Activated effector memory CD4-positive, alpha-beta T cell treated with anti-CD3 and anti-CD28 coated beads, Interleukin-2, amount 50 U/mL, for 16 hours (primary cell): Measurements from ENCODE around the gene DNMT3L.
A peak's percentile ranks its signal among the peaks of the same experiment; 100 is the strongest.
"Not testable (repeated sequence)": the region's sequence is repeated elsewhere in the genome, so short reads cannot be mapped to it uniquely, and the experiment has no call there.

Experiments
- DNase-seq: peaks from one replicate; pipeline ENCODE4 v3.0.0-alpha.2; 2020

Gene DNMT3L

GRCh38 chr21:44275041-44275440 lies 13.3 kb upstream of the DNMT3L start:
- no peak for DNase-seq

DNA sequence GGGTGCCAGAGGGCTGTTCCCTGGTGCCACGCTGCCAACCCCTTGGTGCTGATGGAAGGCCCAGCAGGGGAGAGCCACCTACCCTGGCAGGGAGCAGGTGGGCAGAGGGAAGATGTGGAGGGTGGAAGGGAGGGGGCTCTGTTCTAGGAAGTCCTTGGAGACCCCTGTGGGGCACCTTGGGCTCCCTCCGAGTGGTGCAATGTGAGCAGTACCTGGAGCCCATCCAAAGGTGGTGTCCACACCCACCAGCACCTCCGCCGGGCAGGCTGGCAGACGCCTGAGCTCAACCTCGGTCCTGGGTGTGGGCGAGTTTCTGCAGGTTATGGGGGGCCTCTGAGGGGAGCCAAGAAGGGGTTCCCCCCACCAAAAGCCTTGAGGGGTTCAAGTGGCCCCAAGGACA lies 11.3 kb upstream of the DNMT3L start:
- DNase-seq: no peak

DNA sequence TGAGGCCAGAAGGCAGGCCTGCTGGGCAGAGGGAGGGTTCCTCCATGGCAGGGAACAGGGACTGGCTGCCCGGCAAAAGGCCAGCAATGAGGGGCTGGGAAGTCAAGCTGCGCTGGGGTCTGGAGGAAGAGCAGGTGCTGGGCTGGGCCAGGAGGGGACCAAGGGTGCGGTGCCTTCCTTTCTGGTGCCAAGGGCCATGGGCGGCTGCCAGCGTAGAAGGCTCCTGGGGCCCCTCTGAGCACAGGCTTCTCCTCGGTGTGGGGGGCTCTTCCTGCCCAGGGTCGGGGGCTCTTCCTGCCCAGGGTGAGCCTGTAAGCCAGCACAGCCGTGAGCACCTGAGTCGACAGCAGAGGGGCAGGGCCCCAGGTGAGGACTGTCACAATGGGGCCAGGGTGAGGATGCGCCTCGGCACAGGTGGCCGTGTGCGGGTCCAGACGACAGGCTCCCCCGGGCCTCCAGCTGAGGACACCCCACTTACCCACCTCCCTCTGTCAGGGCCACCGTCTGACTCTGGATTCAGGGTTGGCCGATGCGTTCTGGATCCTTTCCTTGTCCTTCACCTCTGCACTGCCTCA lies 10.7 kb upstream of the DNMT3L start:
- no peak for DNase-seq

- DNase-seq: no peak
These were observed 10.0 kb upstream of the DNMT3L start for GRCh38 chr21:44271558-44272283.

- no peak for DNase-seq
These were observed 7.4 kb upstream of the DNMT3L start for GRCh38 chr21:44269090-44269489.

DNA sequence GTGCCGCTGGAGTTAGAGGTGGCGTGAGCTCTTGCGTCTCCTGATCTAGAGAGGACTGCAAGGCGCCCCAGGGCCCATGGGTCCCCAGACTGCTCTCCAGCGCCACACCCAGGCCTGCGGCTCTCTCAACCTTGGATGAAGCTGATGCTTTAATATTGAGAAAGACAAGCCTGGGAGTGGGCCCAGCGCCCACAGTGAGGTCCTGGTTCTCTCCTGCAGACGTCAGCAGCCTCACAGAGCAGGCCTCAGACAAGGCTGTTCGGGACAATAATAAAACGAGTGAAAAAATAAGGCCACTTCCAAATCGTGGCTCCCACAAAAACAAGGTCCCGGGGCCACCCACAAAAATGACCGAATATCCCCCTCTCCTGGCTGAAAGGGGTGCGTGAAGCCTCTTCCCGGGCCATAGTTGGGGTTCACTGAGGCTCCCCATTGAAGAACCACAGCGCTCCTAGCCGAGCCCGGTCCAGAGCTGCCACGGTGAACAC lies 6.0 kb upstream of the DNMT3L start:
- no peak for DNase-seq

DNA sequence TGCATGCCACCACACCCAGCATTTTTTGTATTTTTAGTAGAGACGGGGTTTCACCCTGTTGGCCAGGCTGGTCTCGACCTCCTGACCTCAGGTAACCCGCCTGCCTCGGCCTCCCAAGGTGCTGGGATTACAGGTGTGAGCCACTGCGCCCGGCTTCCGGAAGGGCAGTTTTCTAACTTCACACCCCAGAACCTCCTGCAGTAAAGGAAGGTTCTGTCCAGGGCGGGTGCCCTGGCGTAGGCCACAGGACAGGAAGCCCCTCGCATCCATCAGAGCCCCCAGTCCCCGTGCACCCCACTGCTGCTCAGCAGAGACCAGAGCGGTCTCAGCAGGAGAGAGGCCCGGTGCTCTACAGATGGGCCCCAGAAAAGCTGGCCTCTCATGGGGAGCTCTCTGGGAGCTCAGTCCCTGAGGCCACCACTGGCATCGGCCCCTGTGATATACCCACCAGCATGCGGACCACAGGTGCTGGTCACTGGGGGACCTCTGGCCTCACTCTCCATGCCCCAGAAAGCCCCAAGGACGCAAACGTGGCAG lies 4.1 kb upstream of the DNMT3L start:
- no peak for DNase-seq

DNA sequence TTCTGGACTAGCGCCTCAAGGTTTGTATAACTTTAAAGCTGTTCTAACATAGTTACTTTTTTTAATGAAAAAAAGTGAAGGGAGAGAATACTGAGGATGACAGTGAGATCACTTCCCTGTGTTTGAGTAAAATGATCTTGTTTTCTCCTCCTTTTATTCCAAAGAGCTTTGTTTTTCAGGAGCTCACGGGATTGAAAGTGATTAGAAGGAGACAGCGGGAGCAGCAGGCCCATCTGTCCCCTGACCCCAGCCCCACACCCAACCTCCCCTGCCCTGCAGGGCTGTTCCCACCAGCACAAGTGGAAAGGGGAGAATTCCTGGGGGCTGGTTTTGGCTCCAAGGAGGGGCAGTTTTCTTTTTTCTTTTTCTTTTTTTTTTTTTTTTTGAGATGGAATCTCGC lies 2.1 kb upstream of the DNMT3L start:
- DNase-seq: no peak

GRCh38 chr21:44263221-44263760 lies 1.6 kb upstream of the DNMT3L start:
- no peak for DNase-seq

GRCh38 chr21:44262338-44263056 lies 800 bp upstream of the DNMT3L start:
- no peak for DNase-seq

DNA sequence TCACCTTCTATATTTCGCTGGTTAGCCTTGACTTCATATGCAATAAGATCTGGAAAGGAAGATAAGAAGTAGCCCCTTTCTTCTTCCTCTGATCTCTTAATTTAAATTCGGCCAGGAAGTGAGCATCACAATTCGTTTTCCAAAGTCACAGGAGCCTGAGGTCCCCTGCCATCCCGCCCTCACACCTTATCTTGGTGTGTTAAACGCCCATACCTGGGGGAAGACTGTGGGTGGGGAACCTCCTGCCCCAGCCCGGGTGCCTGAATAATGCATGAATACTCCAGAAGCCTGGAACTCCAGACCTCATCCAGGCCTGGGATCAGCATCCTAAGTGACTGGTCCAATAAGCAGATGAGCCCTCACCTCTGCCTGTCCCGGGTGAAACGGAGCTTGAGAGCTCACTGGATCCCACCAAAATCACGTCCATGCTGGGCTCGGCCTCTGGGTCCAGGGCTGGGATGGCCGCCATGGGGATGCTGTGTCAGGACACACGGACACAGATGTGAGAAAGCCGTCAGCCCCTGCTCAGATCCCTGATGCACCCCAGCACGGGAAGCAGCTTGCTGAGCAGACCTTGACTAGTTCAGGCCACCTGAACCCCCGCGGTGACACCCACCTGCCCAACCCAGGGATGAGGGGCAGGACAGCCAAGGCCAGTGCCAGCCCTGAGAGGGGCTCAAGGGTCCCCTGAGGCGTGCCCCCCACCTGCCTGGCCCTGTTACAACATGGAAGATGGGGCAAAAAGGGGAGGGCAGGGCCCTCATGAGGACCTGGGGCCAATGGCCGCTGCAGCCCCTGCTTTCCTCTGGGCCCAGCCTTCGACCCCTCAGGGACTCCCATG lies 686 bp downstream of the DNMT3L start:
- no peak for DNase-seq

DNA sequence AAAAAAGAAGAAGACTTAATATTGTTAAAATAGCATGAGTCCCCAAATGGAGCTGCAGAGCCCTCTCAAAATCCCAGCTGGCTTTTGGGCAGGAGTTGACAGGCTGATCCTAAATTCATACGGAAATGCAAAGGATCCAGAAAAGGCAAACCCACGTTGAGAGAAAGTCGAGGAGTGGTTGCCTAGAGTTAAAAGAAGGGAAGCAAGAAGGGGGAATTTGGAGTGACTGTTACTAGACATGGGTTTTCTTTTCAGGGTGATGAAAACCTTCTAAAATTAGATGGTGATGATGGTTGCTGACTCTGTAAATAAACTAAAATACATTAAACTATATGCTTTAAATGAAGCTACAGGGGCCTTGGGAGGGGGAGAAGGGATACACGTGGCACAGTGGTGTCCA lies 1.6 kb downstream of the DNMT3L start:
- DNase-seq: no peak

- no peak for DNase-seq
These were observed 2.5 kb downstream of the DNMT3L start for GRCh38 chr21:44259082-44259705.

GRCh38 chr21:44258056-44258725 lies 3.5 kb downstream of the DNMT3L start:
- no peak for DNase-seq

GRCh38 chr21:44255511-44255981 lies 6.2 kb downstream of the DNMT3L start:
- DNase-seq: peak; percentile 47

DNA sequence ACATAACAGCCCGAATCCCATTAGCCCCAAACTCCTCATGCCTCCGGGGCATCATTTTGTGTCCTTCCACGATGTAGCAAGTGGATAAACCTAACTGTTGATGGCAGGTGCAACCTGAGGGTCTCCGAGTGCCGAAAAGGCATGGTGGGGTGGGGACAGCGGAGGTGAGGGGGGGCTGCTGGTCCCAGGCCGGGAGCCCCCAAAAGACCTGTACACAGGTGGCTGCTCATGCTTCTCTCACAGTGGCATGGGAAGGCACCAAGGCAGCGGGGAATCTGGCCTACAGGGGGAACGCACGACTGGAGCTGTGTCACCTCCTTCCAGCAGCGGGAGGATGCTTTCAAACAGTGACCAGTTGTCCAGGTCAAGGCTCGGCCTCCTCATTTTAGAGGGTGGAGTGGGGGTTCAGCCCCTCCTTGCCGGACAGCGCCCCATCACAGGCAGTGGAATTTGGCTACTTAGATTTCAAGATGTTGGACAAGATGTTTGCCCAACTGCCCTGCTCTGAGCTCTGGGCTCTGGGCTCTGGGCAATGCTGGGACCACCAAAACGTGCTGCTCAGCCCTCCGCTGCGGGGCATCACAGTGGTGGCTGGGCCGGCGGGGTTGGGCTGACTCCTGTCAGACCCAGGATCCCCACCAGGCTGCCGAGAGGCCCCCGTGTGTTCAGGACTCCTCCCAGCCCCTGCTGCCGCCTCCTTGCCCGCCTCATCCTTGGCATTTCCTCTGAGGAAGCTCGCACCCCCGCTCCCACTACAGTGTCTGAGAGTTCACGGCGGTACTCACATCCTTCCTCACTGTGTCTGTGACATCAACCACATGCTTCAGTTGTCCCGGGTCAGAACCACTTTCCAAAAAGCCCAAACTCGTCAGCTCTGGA lies 7.6 kb downstream of the DNMT3L start:
- peak; percentile 55 for DNase-seq

DNA sequence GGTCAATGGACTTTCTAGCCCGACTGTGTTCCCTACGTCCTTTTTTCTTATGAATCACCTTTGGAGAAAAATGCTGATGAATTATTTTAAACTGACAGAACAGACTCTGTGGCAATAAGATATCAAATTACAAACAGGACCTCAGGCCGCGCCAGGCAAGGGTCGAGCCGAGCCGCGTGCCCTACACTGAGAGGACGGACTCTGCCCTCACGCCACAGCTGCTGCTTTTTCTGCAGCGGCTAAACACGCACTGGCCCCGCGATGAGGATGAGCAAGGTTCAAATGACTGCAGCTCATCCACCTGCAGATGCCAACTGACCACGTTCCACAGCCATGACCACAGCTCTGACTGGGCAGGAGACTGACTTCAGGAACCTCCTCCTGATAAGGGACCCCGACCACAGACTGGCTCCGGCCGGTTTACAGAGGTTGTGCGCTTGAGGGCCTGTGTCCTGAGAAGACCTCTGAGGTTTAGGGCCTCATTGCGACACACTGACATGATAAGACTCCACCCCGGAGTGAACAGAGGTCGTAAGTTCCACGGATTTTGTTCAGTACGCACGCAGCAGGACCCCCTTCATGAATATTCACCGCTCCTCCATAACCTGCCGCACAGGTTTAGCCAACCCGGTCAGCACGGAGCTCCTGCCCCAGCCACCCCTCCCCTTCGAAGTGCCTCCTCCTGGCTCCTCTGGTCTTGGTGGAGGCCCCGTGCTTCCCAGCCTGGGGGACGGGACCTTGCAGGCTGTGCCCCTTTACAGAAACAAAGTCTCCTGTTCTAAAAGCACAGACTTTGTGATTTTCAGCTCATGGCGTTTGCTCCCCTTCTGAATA lies 12.3 kb downstream of the DNMT3L start:
- not testable (repeated sequence) for DNase-seq

- not testable (repeated sequence) for DNase-seq
These were observed 13.8 kb downstream of the DNMT3L start for GRCh38 chr21:44247904-44248303.

GRCh38 chr21:44243980-44244379 lies 17.7 kb downstream of the DNMT3L start:
- not testable (repeated sequence) for DNase-seq
